Liver (tissue), 9 donors: ENCODE data around the gene LYSMD2. TPM values are rescaled to one million over a fixed set of nuclear protein-coding genes. Genes with fewer than 3 reads are reported as not detected.

Experiments used
- DNase-seq: peaks from one replicate; pipeline ENCODE4 v3.0.0-alpha.2; 2017; ENCODE audit warnings: low spot score
- H3K27ac ChIP-seq, 2 donors: one replicate each; pipeline ENCODE4 v1.7.0; 2013; ENCODE audit warnings: inconsistent platforms in 2 of 2, low read length in 2 of 2, control low read depth in 1 of 2, low read depth in 1 of 2, mild to moderate bottlenecking in 1 of 2
- H3K27me3 ChIP-seq, 4 donors: one replicate each; pipeline versions ENCODE4 v1.6.1 to v1.7.0; 2013; ENCODE audit warnings: low read length in 3 of 4, inconsistent platforms in 1 of 4, mild to moderate bottlenecking in 1 of 4, moderate library complexity in 1 of 4; ENCODE audit not compliant: control insufficient read depth in 4 of 4, insufficient read depth in 4 of 4
- H3K36me3 ChIP-seq, 4 donors: one replicate each; pipeline versions ENCODE4 v1.6.1 to v1.7.0; 2013; ENCODE audit warnings: low read length in 3 of 4, mild to moderate bottlenecking in 3 of 4, low read depth in 1 of 4, moderate library complexity in 1 of 4; ENCODE audit not compliant: control insufficient read depth in 4 of 4, insufficient read depth in 3 of 4
- H3K4me1 ChIP-seq, 4 donors: one replicate each; pipeline versions ENCODE4 v1.6.1 to v1.7.0; 2013; ENCODE audit warnings: low read length in 3 of 4, mild to moderate bottlenecking in 3 of 4, moderate library complexity in 1 of 4; ENCODE audit not compliant: control insufficient read depth in 4 of 4, insufficient read depth in 4 of 4
- H3K4me3 ChIP-seq, 3 donors: one replicate each; pipeline versions ENCODE4 v1.6.1 to v1.7.0; 2013; ENCODE audit warnings: low read length in 3 of 3, control low read depth in 1 of 3, low read depth in 1 of 3, mild to moderate bottlenecking in 1 of 3
- H3K9ac ChIP-seq, 2 donors: one replicate each; pipeline ENCODE4 v1.7.0; 2013; ENCODE audit warnings: low read length in 2 of 2, mild to moderate bottlenecking in 2 of 2, moderate library complexity in 2 of 2, control low read depth in 1 of 2, low read depth in 1 of 2
- H3K9me3 ChIP-seq, 4 donors: one replicate each; pipeline versions ENCODE4 v1.6.1 to v1.7.0; 2013; ENCODE audit warnings: low read length in 3 of 4; ENCODE audit not compliant: control insufficient read depth in 4 of 4
- EGR1 ChIP-seq, 2 donors: IDR thresholded peaks; 2 replicates each; pipeline ENCODE4 v1.6.1; 2016 to 2018; ENCODE audit warnings: antibody characterized with exemption in 2 of 2, low read depth in 2 of 2
- FOXA1 ChIP-seq: IDR thresholded peaks from 2 replicates; pipeline ENCODE4 v1.6.1; 2016; ENCODE audit warnings: antibody characterized with exemption
- FOXA2 ChIP-seq: IDR thresholded peaks from 2 replicates; pipeline ENCODE4 v1.6.1; 2016; ENCODE audit warnings: antibody characterized with exemption
- GABPA ChIP-seq, 2 donors: IDR thresholded peaks in 1 of 2; conservative IDR thresholded peaks in 1 of 2; 2 replicates each; pipeline ENCODE4 v1.6.1; 2016; ENCODE audit warnings: antibody characterized with exemption in 2 of 2, mild to moderate bottlenecking in 1 of 2, moderate library complexity in 1 of 2
- HNF4G ChIP-seq: IDR thresholded peaks from 2 replicates; pipeline ENCODE4 v1.6.1; 2016; ENCODE audit warnings: antibody characterized with exemption
- JUND ChIP-seq, 2 donors: IDR thresholded peaks; 2 replicates each; pipeline ENCODE4 v1.6.1; 2016; ENCODE audit warnings: antibody characterized with exemption in 2 of 2
- NR2F2 ChIP-seq: IDR thresholded peaks from 2 replicates; pipeline ENCODE4 v1.6.1; 2016; ENCODE audit warnings: antibody characterized with exemption
- RAD21 ChIP-seq, 2 donors: IDR thresholded peaks; 2 replicates each; pipeline ENCODE4 v1.6.1; 2016; ENCODE audit warnings: antibody characterized with exemption in 2 of 2, mild to moderate bottlenecking in 2 of 2
- SP1 ChIP-seq: IDR thresholded peaks from 2 replicates; pipeline ENCODE4 v1.6.1; 2018; ENCODE audit warnings: antibody characterized with exemption, mild to moderate bottlenecking
- TAF1 ChIP-seq: conservative IDR thresholded peaks from 2 replicates; pipeline ENCODE4 v1.6.1; 2016; ENCODE audit warnings: antibody characterized with exemption, mild to moderate bottlenecking
- YY1 ChIP-seq: IDR thresholded peaks from 2 replicates; pipeline ENCODE4 v1.6.1; 2016; ENCODE audit warnings: antibody characterized with exemption, mild to moderate bottlenecking
- WGBS: extraction: QIAGEN DNeasy Blood & Tissue Kit; methylation state at CpG from one replicate; pipeline ENCODE4 v1.1.7; 2013; 5-methylcytosine and 5-hydroxymethylcytosine counted together
- polyA plus RNA-seq, 2 donors: library from polyadenylated mRNA; stranded (reverse) in 1 of 2; unstranded in 1 of 2; fragments of 200-250 nt in 1 of 2; fragments of >200 nt in 1 of 2; fragmentation: Nextera tagmentation in 1 of 2; extraction: Ambion mirVana in 1 of 2; gene quantifications; one replicate each; pipeline versions ENCODE4 v1.2.1 to v1.2.3, GENCODE V29; 2013 to 2015
- total RNA-seq, 2 donors: library from RNA; depleted of rRNA; stranded (reverse); fragments of >200 nt; gene quantifications; one replicate each; pipeline ENCODE4 v1.2.3, GENCODE V29; 2014
- TF ChIP-seq, protein P1 (sequence below): IDR thresholded peaks from 2 replicates; pipeline ENCODE4 v1.6.1; 2016; ENCODE audit warnings: antibody characterized with exemption, mild to moderate bottlenecking
- TF ChIP-seq, protein P2 (sequence below): fragments of 150-350 bp; IDR thresholded peaks from 2 replicates; pipeline ENCODE4 v1.5.1; 2017; ENCODE audit warnings: improper control_type of control experiment, low read depth, low read length; ENCODE audit not compliant: missing input control
- donor health status: healthy.
- donor health status: healthy.
- donor health status: healthy.
- donor health status: healthy.
- donor health status: healthy.

Gene LYSMD2
- total and polyA plus RNA-seq, 4 donors, result 5.2 to 9.4 (median 6.5) TPM

DNA sequence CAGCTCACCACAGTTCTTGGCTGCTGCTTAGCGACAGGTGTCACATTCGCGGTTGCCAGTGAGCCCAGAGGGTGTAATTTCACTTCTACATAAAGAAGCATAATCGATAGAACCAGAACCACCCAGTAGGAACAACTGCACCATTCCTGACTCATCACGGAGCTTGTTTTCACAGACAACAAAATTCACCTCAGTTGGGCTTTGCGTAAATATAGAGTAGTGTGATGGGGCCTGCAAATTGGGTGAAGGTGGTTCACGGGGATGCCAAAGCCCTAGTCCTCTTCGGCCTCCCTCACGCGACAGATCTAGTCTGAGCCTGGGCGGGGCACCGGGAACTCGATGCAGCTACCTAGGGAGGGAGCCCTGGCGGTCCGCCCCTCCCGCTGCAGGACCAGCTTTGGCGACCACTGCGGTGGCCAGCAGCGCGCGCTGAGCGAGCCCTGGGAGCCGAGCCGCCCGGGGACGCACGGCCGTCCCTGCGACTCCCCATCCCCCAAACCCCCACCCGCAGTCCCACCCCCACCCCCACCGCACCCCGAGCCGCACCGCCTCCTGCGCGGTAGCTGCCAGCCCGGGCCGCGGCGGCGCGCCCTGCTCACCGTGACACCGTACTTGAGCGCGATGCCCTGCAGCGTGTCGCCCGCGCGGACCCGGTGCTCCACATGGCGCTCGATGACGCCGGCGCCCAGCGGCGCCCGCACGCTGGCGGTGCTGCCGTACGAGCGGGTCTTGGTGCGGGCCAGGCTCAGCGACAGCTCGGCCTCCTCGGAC, 519 bp downstream of the LYSMD2 start:
- TF ChIP-seq NR2F2 (no peak), SP1 (no peak), YY1 (no peak), HNF4G (no peak), JUND (IDR thresholded peaks at IDR 0.05) (no peak), RAD21 (IDR thresholded peaks at IDR 0.05) (no peak), TAF1 (no peak), EGR1 (IDR thresholded peaks at IDR 0.05; ENCODE audit: low read depth in 2 of 2) (no peak), FOXA1 (no peak), GABPA (IDR thresholded peaks at IDR 0.05 in 1 of 2, conservative IDR thresholded peaks at IDR 0.05 in 1 of 2) (no peak)
- TF ChIP-seq, protein P1, sequence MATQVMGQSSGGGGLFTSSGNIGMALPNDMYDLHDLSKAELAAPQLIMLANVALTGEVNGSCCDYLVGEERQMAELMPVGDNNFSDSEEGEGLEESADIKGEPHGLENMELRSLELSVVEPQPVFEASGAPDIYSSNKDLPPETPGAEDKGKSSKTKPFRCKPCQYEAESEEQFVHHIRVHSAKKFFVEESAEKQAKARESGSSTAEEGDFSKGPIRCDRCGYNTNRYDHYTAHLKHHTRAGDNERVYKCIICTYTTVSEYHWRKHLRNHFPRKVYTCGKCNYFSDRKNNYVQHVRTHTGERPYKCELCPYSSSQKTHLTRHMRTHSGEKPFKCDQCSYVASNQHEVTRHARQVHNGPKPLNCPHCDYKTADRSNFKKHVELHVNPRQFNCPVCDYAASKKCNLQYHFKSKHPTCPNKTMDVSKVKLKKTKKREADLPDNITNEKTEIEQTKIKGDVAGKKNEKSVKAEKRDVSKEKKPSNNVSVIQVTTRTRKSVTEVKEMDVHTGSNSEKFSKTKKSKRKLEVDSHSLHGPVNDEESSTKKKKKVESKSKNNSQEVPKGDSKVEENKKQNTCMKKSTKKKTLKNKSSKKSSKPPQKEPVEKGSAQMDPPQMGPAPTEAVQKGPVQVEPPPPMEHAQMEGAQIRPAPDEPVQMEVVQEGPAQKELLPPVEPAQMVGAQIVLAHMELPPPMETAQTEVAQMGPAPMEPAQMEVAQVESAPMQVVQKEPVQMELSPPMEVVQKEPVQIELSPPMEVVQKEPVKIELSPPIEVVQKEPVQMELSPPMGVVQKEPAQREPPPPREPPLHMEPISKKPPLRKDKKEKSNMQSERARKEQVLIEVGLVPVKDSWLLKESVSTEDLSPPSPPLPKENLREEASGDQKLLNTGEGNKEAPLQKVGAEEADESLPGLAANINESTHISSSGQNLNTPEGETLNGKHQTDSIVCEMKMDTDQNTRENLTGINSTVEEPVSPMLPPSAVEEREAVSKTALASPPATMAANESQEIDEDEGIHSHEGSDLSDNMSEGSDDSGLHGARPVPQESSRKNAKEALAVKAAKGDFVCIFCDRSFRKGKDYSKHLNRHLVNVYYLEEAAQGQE, result no peak
- TF ChIP-seq, protein P2, sequence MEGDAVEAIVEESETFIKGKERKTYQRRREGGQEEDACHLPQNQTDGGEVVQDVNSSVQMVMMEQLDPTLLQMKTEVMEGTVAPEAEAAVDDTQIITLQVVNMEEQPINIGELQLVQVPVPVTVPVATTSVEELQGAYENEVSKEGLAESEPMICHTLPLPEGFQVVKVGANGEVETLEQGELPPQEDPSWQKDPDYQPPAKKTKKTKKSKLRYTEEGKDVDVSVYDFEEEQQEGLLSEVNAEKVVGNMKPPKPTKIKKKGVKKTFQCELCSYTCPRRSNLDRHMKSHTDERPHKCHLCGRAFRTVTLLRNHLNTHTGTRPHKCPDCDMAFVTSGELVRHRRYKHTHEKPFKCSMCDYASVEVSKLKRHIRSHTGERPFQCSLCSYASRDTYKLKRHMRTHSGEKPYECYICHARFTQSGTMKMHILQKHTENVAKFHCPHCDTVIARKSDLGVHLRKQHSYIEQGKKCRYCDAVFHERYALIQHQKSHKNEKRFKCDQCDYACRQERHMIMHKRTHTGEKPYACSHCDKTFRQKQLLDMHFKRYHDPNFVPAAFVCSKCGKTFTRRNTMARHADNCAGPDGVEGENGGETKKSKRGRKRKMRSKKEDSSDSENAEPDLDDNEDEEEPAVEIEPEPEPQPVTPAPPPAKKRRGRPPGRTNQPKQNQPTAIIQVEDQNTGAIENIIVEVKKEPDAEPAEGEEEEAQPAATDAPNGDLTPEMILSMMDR, result no peak
- Histone ChIP-seq H3K9ac (peak overlapping the region; percentile 79 to 86), H3K36me3 (no peaks in the 10 kb centered on the region), H3K27me3 (no peaks in the 10 kb centered on the region), H3K9me3 (no peaks in the 10 kb centered on the region), H3K27ac (peak overlapping the region; percentile 86 to 89), H3K4me3 (peak overlapping the region; percentile 77 to 96 (median 91)), H3K4me1 (peaks cover 2 to 31% (median 23%) of the 10 kb centered on the region in 4 donors)
- under 1% methylated on average over 69 of the region's 69 CpGs for WGBS
- peak; percentile 43 for DNase-seq

DNA sequence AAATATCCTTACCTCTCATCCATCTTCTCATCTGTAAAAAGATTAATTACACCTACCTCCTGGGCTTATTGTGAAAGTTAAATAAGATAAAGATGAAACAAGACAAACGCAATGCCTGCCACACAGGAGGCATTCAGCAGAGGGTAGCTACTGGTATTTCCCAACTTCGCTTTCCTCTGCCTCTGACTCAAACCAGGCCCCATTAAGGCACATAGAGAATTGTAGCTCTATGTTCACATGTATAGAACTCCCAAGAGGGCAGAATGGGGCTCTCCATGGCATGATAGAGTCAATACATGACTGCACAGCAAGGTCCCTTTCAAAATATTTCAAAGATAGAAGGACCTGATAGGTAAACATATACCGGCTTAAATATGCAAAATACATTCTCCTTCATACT, 1.4 kb downstream of the LYSMD2 start:
- no peaks in the 10 kb centered on the region for H3K27me3 ChIP-seq
- no peak for TF ChIP-seq RAD21 (IDR thresholded peaks at IDR 0.05)
- no peak for TF ChIP-seq FOXA2
- no peak for DNase-seq
- H3K4me1 ChIP-seq, result peaks cover 3 to 40% (median 30%) of the 10 kb centered on the region in 4 donors
- no peaks in the 10 kb centered on the region for H3K36me3 ChIP-seq
- 42% methylated on average over 3 of the region's 3 CpGs for WGBS
- peak overlapping the region; percentile 77 to 96 (median 91) for H3K4me3 ChIP-seq
- peak overlapping the region; percentile 38 to 86 for H3K27ac ChIP-seq
- peak overlapping the region; percentile 79 to 86 for H3K9ac ChIP-seq
- H3K9me3 ChIP-seq, result no peaks in the 10 kb centered on the region
